ENCODE data around the gene NBPF1.
A peak's percentile ranks its signal among the peaks of the same experiment; 100 is the strongest.
"Not testable (repeated sequence)": the region's sequence is repeated elsewhere in the genome, so short reads cannot be mapped to it uniquely, and the experiment has no call there.

Gene NBPF1

GRCh38 chr1:16540421-16540893, 72.9 kb downstream of the NBPF1 start:
- DNase-seq = not testable (repeated sequence)

- DNase-seq = not testable (repeated sequence)
Observed at GRCh38 chr1:16537528-16537927, 75.8 kb downstream of the NBPF1 start.

GRCh38 chr1:16536796-16537195, 76.6 kb downstream of the NBPF1 start:
- DNase-seq = not testable (repeated sequence)

GRCh38 chr1:16535898-16536297, 77.5 kb downstream of the NBPF1 start:
- DNase-seq = not testable (repeated sequence)

DNA sequence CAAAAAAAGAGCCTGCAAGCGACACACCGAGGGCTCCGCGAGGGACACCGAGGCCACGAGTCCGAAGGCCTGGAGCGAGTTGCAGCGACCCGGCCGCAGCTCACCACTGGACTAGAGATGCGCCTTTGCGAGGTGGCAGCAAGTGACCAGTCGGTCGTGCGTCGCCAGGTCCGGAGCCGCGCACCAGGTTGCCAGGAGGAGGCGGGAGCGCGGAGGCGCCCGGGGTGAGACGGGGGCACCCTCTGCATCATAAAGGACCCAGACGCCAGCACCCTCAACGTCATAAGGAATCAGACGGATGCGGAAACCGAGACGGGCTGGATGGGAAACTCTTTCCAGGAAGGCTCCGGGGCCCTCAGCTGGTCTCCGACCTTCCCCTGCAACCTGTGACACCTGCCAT, 77.9 kb downstream of the NBPF1 start:
- DNase-seq = not testable (repeated sequence)

GRCh38 chr1:16534829-16535456, 78.4 kb downstream of the NBPF1 start:
- DNase-seq = peak; percentile 82

DNA sequence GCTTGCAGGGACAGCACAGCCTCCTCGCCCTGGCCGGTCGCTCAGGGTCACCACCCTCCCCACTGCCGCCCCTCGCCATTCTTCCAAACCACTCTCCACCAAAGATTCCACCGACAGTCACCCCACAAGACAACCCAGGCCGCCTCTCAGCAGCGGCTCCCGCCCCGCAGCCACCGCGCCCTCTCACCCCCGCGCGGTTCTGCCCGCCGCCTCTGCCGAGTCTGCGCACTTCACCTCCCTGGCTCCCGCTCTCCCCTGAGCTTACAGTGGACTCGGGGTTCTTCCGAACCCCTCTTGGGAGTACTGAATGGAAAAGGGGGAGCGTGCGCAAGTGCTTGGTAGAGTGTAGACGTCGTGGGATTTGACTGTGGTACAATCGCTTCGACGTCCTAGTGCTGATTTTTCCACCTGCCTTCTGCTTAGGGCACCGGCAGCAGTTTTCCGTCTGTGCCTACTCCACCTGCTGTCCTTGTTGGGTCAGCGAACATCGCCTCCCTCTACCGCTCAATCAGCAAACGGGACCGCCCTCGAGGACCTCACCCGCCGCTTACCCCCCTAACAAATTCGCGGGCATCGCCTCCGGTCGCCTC, 79.0 kb downstream of the NBPF1 start:
- not testable (repeated sequence) for DNase-seq

DNA sequence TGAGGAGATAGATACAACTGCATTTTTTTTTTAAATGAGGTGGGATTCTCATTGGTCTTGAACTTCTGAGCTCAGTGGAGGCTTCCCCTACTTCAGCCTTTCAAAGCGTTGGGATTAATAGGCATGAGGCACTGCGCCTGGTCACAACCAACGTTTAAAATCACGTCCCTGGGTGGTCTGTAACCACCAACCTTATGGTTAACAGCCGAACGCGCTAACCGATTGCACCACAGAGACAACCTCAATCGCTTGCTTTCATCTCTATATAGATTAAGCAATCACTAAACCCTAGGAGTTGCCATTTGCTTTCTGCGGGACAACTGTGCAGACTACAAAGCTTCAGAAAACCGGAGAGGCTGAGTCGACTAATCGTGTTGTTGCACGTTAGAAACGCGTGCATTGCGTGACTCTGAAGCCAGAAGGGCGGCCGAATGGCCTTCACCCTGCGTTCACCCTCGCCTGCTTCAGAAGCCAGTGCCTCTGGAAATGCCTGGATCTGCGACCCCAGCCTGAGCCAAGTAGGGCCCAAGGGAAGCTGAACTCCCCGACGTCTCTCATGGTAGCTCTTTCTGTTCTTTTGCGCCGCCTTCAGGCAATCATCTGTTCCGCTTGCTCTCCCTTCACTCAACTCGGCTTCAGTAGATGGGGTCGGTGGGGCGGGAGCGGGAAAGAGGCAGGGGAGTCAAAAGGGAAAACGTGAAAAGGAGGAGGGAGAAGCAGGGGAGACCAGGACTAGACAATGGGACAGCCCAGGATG, 81.0 kb downstream of the NBPF1 start:
- DNase-seq = not testable (repeated sequence)

DNA sequence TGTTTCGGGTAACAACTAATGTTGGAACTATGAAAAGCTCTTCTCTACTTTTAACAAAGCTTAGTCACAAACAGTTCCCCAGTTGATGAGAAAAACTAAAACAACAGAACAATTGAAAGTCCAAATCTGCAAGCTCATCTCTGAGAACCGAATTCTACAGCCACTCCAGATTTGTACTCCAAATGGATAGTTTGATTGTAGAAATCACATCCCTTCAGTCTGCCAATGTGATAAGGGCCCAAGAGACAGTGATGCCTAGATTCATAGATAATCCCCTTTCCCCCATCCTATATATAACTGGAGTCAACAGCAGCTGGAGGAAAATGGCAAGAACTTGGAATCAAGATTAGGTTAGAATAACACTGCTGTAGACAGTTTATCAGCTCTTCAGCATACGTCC, 85.0 kb downstream of the NBPF1 start:
- not testable (repeated sequence) for DNase-seq

- DNase-seq = not testable (repeated sequence)
Observed at GRCh38 chr1:16525769-16526168, 87.6 kb downstream of the NBPF1 start.

GRCh38 chr1:16521679-16522078, 91.7 kb downstream of the NBPF1 start:
- DNase-seq = not testable (repeated sequence)

GRCh38 chr1:16521288-16521583, 92.1 kb downstream of the NBPF1 start:
- DNase-seq = no peak

DNA sequence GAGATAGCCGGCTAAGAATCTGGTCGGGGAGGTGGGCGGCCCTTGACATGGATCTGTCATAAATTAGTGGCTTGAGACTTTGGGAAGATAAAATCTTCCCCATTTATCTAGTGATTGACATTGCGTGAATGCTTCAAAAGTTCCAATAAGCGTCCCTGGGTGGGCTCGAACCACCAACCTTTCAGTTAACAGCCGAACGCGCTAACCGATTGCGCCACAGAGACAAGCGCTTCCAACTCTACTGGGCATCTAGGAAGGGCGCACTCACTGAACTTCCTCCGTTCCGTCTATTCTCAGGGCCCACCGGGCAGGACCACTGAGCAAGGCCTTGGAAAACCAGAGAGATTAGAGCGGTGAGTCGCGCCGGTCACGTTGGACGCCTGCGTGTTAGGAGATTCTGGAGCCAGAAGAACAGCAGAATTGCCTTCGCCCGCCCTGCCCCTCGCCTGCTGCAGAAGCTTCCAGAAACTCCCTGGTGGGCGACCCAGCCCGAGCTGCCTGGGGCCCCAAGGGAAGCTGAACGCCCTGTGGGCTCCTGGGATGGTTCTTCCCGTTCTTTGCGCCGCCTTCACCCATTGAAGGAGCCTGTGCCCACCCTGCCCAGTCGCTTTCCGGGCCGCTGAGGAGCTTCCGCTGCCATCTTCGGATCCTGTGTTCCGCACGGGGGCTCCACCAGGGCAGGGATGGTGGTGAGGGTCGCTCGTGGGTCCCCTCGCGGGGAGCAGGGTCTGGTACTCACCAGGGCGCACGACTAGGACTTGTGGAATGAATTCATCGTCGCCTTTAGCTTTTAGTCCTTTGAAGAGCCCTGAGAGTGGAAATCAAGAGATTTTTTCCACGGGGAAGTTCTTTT, 92.7 kb downstream of the NBPF1 start:
- not testable (repeated sequence) for DNase-seq

DNA sequence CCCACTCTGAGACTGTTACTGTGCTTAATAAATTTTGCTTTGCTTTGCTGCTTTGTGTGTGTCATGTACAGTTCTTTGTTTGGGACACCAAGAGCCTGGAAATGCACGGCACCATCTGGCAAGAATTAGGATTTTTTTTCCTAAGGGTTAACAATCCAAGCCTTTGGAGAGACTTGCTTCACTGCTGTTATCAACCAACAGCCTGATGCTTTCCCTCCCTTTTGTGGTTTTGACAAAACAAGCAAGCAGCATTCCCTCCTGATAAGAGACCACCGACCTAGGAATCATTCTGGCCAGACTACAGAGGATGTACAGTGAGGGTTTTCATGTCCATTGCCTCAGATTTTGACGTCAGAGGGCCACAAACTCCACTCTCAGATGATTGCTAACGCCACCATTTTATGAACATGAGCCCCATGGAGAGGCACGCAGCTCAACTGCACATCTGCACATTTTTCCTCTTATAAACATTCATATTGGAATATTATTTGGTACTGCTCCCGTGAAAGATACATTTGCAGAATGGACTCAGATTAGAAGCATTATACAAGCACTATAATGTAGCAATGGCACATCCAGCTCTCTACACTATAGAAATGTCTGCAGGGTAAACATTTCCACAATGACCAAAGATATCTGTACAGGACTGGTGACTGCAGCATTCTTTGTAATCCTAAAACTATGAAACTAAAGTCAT, 94.0 kb downstream of the NBPF1 start:
- not testable (repeated sequence) for DNase-seq

DNA sequence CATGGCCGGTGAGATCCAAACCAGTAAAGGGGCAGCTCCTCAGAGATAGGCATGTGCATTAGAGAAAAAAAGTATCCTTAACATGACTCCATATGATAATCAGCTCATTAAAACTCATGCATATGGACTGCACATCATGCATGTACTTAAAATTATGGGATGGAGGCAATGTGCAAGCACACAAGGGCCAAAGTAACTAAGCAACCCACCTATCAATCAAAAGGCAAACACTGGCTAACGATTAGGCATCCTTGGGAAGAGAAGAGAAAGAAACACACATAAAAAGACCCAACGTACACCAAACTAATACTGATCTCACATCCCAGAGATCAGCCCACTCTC, 94.5 kb downstream of the NBPF1 start:
- DNase-seq = not testable (repeated sequence)

DNA sequence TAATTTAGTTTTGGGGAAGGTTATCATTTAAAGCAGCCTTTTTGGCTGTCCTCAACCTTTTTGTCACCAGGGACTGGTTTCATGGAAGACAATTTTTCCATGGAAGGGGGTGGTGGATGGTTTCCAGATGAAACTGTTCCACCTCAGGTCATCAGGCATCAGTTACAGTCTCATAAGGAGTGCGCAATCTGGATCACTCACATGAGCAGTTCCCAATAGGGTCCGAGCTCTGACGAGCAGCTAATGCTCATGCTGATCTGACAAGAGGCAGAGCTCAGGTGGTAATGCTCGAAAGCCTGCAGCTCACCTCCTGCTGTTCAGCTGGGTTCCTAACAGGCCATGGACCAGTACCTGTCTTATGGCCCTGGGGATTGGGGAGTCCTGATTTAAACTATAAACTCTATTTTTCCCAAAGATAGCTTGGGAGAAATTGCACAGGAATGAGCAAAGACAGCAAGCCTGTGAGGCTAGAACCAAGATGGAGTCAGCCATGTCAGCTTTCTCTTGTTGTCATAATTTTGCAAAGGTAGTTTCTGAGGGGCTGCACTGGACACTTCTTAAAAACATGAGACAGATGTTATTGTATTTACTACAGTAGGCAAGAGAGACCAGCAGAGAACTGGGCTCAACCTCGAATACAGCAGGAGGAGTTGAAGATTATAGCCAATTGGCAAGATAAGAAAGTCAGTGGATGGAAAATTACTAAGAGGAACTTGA, 96.5 kb downstream of the NBPF1 start:
- DNase-seq = not testable (repeated sequence)

DNA sequence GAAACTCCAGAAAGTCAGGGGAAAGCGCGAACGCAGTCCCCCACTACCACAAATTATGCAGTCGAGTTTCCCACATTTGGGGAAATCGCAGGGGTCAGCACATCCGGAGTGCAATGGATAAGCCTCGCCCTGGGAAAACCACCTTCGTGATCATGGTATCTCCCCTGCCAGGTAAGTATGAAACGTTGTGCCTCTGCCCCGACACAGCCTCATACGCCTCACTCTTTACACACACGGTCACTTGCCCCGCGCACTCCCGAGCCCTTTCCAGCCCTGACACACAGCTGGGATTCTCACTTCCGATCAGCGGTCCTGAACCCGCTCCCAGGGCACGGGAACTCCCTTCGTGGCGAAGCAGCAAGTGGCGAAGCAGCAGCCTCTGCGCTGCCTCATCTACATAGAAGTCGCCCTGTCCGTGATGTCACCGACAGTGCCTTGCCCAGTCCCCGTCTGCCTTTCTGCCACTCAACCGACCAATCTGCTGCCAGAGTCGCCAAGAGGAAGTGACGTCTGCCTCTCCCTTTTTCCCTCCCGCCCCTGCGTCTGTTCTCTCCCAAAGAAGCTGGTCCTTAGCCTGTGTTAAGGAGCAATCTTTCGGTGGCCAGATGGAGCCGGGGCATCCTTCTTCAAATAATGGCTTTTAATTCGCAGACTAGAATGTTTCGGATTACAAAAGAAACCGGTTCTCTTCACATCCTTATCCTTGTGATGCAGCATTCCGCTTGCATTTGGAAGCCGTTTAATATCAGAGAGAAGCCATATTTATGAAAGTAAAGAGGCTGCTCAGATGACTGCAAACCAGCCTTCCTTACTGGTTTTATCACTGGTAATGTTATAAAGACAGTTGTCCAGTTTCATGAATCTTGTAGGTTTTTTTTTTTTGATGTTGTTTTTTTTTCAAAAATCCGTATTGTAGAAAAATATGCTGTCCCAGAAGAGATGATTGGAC, 99.0 kb downstream of the NBPF1 start, which contains the start of gene RNU1-1:
RNU1-1 (minus strand) TSS at position 179 of the 949 bp plus-strand sequence.
- DNase-seq = peak; percentile 76

DNA sequence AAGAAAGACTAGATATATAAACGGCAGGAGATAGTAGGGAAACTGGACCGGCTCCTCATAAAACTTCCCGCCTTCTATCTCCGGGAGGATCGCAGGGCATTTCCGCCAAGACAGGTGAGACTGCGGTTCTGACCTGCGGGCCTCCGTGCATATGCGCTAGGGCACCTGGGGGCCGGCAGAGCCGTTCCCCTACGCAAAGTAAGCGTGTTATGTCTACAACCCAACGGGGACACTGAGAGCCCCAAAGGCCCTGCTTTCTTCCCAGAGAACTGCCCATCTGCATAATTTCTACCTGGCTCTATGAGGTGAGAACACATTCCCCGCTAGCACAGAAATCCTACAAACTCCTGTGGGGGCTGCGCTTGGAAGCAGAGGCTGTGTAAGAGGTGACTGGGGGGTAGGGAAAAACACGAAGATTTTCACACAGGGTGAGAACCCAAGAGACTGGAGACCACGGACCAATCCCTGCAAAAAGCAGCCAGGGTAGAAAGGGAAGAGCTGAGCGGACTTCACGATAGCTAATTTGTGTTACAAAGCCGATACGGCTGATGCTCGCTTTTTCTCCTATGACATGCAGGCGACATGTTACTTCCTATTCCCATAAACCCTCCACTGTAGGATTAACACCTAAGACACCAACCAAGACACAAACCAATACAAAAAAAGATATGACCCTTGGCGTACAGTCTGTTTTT, 99.8 kb downstream of the NBPF1 start:
- peak; percentile 93 for DNase-seq

GRCh38 chr1:16512624-16513411, 100.5 kb downstream of the NBPF1 start:
- DNase-seq = peak; percentile 41

Data from activated CD4-positive, alpha-beta T cell treated with anti-CD3 and anti-CD28 coated beads, Interleukin-10, Interleukin-2, amounts not matched to agents 100 ng/mL and 50 ng/mL, durations not matched to agents 16 hours and 8 hours (primary cell).